Esophagus muscularis mucosa (tissue), 4 donors: Measurements from ENCODE around the gene CD300LG. TPM values are rescaled to one million over a fixed set of nuclear protein-coding genes. Genes with fewer than 3 reads are reported as not detected.
"Not testable (repeated sequence)": the region's sequence is repeated elsewhere in the genome, so short reads cannot be mapped to it uniquely, and the experiment has no call there.

Experiments used
- DNase-seq: peaks from one replicate; pipeline ENCODE4 v3.0.0-alpha.2; 2017; ENCODE audit errors: extremely low spot score
- H3K27ac ChIP-seq, 4 donors: fragments of 200-600 bp; sonication (generic); replicated peaks in 1 of 4; 1 replicate in 3 of 4; 2 replicates in 1 of 4; pipeline ENCODE4 v1.5.1; 2016 to 2019; ENCODE audit warnings: mild to moderate bottlenecking in 1 of 4
- H3K27me3 ChIP-seq, 4 donors: fragments of 200-600 bp; sonication (generic); one replicate each; pipeline versions ENCODE4 v1.5.1 to v1.6.0; 2016 to 2019
- H3K36me3 ChIP-seq, 4 donors: fragments of 200-600 bp; sonication (generic); one replicate each; pipeline ENCODE4 v1.5.1; 2016 to 2019
- H3K4me1 ChIP-seq, 4 donors: fragments of 200-600 bp; sonication (generic); one replicate each; pipeline ENCODE4 v1.5.1; 2016 to 2019
- H3K4me3 ChIP-seq, 4 donors: fragments of 200-600 bp; sonication (generic); 1 replicate in 2 of 4; 2 replicates in 2 of 4; pipeline ENCODE4 v1.5.1; 2016 to 2019; ENCODE audit warnings: mild to moderate bottlenecking in 4 of 4, moderate library complexity in 1 of 4
- H3K9me3 ChIP-seq, 4 donors: fragments of 200-600 bp; sonication (generic); 1 replicate in 3 of 4; 2 replicates in 1 of 4; pipeline ENCODE4 v1.5.1; 2016 to 2019
- EP300 ChIP-seq: sonication (generic); formaldehyde crosslinking; IDR thresholded peaks from one replicate; pipeline ENCODE4 v1.6.1; 2017; ENCODE audit warnings: antibody characterized with exemption
- POLR2A ChIP-seq: fragments of 450-650 bp; IDR thresholded peaks from one replicate; pipeline ENCODE4 v1.6.1; 2017; ENCODE audit warnings: antibody characterized with exemption, moderate library complexity, mild to moderate bottlenecking, low read depth
- POLR2AphosphoS5 ChIP-seq, 2 donors: sonication (generic); formaldehyde crosslinking; IDR thresholded peaks; one replicate each; pipeline ENCODE4 v1.6.1; 2017; ENCODE audit warnings: antibody characterized with exemption in 2 of 2
- WGBS: methylation state at CpG from one replicate; pipeline ENCODE4 v1.1.5; 2018; 5-methylcytosine and 5-hydroxymethylcytosine counted together
- intact Hi-C: fragments of 100-400 bp; cut with DNase I; formaldehyde crosslinking; loops from one replicate; pipeline ENCODE4 v1.15.1; 2023
- total RNA-seq, 4 donors: library from RNA; depleted of rRNA; stranded (reverse); fragments of >200 nt; gene quantifications; one replicate each; pipeline versions ENCODE4 v1.1.0 to v1.2.1, GENCODE V29; 2016
- TF ChIP-seq, protein P1 (sequence below), 3 experiments: fragments of 200-600 bp in 2 of 3; fragments of 450-650 bp in 1 of 3; sonication (generic) in 2 of 3; IDR thresholded peaks; one replicate each; pipeline ENCODE4 v1.5.1; 2017 to 2019; ENCODE audit warnings: antibody characterized with exemption in 3 of 3, mild to moderate bottlenecking in 2 of 3, moderate library complexity in 1 of 3

CD300LG gene, protein sequence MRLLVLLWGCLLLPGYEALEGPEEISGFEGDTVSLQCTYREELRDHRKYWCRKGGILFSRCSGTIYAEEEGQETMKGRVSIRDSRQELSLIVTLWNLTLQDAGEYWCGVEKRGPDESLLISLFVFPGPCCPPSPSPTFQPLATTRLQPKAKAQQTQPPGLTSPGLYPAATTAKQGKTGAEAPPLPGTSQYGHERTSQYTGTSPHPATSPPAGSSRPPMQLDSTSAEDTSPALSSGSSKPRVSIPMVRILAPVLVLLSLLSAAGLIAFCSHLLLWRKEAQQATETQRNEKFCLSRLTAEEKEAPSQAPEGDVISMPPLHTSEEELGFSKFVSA
- 10 to 100 TPM in 1 of 4 donors, 1 to 10 TPM in 2, under 1 TPM in 1; 0.83 to 12.0 (median 7.3) TPM for total RNA-seq

DNA sequence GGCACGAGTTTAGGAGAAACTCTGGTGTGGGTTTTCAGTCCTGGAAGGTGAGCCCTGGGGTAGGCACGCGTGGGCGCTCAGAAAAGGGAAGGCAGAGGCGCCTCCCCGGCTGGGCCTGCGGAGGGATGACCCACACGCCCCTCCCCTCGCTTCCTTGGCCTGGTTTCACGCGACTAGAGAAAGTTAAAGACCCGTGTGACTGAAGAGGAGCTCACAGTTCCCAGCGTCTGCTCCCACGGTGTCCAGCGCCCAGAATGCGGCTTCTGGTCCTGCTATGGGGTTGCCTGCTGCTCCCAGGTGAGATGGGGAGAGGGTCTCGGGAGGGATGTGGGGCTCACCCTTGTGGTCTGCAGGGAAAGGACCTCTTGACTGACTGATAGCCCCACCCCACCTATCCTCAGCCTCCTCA is at the start of gene CD300LG:
Gene CD300LG, plus strand, starts transcription at position 214 of the 409 bp plus-strand sequence. Its CDS starts 41 bp downstream, at position 255.
- 41% methylated on average over 15 of the region's 17 CpGs for WGBS
- Histone ChIP-seq H3K27me3 (peaks cover 0 to 9% (median 0%) of the 10 kb centered on the region in 4 donors), H3K4me1 (peaks cover 5 to 24% (median 18%) of the 10 kb centered on the region in 4 donors), H3K36me3 (no peaks in the 10 kb centered on the region), H3K4me3 (peak within 1 kb of the TSS in 2 of 4 donors; percentile 5 to 10), H3K9me3 (no peaks in the 10 kb centered on the region), H3K27ac (no peak within 1 kb of the TSS)
- TF ChIP-seq POLR2AphosphoS5 (IDR thresholded peaks at IDR 0.05), result no peak
- TF ChIP-seq POLR2A, result no peak
- TF ChIP-seq EP300, result no peak
- TF ChIP-seq, protein P1, sequence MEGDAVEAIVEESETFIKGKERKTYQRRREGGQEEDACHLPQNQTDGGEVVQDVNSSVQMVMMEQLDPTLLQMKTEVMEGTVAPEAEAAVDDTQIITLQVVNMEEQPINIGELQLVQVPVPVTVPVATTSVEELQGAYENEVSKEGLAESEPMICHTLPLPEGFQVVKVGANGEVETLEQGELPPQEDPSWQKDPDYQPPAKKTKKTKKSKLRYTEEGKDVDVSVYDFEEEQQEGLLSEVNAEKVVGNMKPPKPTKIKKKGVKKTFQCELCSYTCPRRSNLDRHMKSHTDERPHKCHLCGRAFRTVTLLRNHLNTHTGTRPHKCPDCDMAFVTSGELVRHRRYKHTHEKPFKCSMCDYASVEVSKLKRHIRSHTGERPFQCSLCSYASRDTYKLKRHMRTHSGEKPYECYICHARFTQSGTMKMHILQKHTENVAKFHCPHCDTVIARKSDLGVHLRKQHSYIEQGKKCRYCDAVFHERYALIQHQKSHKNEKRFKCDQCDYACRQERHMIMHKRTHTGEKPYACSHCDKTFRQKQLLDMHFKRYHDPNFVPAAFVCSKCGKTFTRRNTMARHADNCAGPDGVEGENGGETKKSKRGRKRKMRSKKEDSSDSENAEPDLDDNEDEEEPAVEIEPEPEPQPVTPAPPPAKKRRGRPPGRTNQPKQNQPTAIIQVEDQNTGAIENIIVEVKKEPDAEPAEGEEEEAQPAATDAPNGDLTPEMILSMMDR (IDR thresholded peaks at IDR 0.05), result no peak
- intact Hi-C loops, result loop anchor here (5.0 kb wide), 2 partner anchors 65 to 150 kb away; partner anchors contain the start of gene CFAP97D1
- no peak for DNase-seq

DNA sequence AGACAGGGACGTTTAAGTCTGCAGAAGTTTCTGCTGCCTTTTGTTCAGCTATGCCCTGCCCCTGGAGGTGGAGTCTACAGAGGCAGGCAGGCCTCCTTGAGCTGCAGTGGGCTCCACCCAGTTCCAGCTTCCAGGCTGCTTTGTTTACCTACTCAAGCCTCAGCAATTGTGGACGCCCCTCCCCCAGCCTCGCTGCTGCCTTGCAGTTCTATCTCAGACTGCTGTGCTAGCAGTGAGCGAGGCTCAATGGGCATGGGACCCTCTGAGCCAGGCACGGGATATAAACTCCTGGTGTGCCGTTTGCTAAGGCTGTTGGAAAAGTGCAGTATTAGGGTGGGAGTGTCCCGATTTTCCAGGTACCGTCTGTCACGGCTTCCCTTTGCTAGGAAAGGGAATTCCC is 49.0 kb upstream of the CD300LG start:
- peaks cover 0 to 24% (median 16%) of the 10 kb centered on the region in 4 donors for H3K36me3 ChIP-seq
- intact Hi-C loops, H3K9me3 ChIP-seq, H3K27ac ChIP-seq, H3K4me1 ChIP-seq, DNase-seq, H3K4me3 ChIP-seq, H3K27me3 ChIP-seq: not testable (repeated sequence)
- 86% methylated on average over 4 of the region's 9 CpGs for WGBS

DNA sequence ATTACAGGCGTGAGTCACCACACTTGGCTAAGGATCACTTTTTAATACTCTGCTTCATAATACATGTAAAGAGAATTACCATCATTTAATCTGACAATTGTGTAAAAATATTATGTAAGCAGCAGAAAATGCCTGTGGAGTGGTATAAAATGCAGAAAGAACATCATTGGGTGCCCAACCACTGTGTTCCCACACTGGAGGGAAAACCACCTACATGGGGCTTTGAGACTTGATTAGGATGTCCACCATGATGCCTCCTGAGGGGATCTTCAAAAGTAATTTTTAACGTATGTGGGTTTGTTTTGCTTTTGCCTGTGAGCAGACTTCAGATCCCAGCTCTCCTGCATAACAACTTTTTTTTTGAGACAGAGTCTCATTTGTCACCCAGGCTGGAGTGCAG is 47.9 kb upstream of the CD300LG start:
- H3K4me1 ChIP-seq, result no peaks in the 10 kb centered on the region
- no peak for DNase-seq
- intact Hi-C loops, result no loop called here
- H3K9me3 ChIP-seq, result no peaks in the 10 kb centered on the region
- H3K27ac ChIP-seq, result no peak overlapping the region
- H3K36me3 ChIP-seq, result peaks cover 0 to 33% (median 23%) of the 10 kb centered on the region in 4 donors
- TF ChIP-seq EP300 (no peak), POLR2AphosphoS5 (IDR thresholded peaks at IDR 0.05) (no peak), POLR2A (no peak)
- TF ChIP-seq, protein P1 (IDR thresholded peaks at IDR 0.05), result no peak
- H3K27me3 ChIP-seq, result peaks cover 0 to 6% (median 0%) of the 10 kb centered on the region in 4 donors
- no peak overlapping the region for H3K4me3 ChIP-seq
- WGBS, result 75% methylated on average over 2 of the region's 2 CpGs

DNA sequence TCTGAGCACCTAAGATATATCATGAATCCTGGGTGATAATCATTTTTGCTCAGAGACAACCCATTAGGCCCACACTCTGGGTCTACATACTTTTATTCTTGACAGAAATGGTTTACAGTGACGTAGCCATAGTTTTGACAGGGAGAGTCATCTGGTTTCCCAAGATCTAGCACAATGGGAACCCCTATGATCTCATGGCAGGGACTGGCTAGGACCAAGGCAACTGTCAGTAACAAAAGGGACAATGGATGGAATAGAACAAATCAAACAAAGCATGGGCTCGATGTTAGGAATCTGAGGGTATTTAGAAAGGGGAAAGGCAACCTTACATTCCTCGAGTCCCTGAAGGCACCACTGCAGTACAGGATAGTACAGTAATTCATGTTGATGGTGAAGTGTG is 46.2 kb upstream of the CD300LG start:
- Histone ChIP-seq H3K9me3 (no peaks in the 10 kb centered on the region), H3K27ac (no peak overlapping the region), H3K36me3 (peaks cover 0 to 39% (median 23%) of the 10 kb centered on the region in 4 donors), H3K4me1 (no peaks in the 10 kb centered on the region), H3K27me3 (peaks cover 0 to 6% (median 0%) of the 10 kb centered on the region in 4 donors), H3K4me3 (no peak overlapping the region)
- WGBS, result 89% methylated on average over 3 of the region's 3 CpGs
- TF ChIP-seq POLR2AphosphoS5 (IDR thresholded peaks at IDR 0.05) (no peak), EP300 (no peak), POLR2A (no peak)
- TF ChIP-seq, protein P1 (IDR thresholded peaks at IDR 0.05), result no peak
- intact Hi-C loops, result no loop called here
- DNase-seq, result no peak

DNA sequence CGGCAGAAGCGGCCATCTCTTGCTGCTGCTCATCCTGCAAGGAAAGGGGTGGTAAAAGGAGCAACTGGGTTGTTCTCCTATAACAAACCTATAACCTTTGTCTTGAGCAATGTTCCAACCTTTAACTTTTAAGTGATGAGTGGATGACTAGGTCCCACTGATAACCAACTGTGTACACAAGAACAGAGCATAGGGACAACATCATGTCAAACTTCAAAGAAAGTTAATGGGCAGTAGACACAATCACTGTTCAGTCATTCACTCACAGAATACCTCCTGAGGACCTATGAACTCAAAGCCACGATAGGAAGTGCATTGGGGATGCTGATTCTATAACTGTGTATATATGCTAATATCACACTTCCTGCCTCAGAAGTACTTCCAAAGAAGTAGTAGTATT is 45.1 kb upstream of the CD300LG start:
- no peak overlapping the region for H3K27ac ChIP-seq
- DNase-seq, result no peak
- H3K9me3 ChIP-seq, result no peaks in the 10 kb centered on the region
- 73% methylated on average over 3 of the region's 3 CpGs for WGBS
- peaks cover 0 to 48% (median 28%) of the 10 kb centered on the region in 4 donors for H3K36me3 ChIP-seq
- H3K27me3 ChIP-seq, result peaks cover 0 to 6% (median 0%) of the 10 kb centered on the region in 4 donors
- TF ChIP-seq POLR2AphosphoS5 (IDR thresholded peaks at IDR 0.05), result no peak
- TF ChIP-seq, protein P1 (IDR thresholded peaks at IDR 0.05), result no peak
- TF ChIP-seq POLR2A, result no peak
- TF ChIP-seq EP300, result no peak
- no peak overlapping the region for H3K4me3 ChIP-seq
- intact Hi-C loops, result no loop called here
- no peaks in the 10 kb centered on the region for H3K4me1 ChIP-seq
